ENCODE measurements around the gene ZSWIM1. TPM values are rescaled to one million over a fixed set of nuclear protein-coding genes. Genes with fewer than 3 reads are reported as not detected.

ZSWIM1 gene
- total and polyA plus RNA-seq, 2 of the 13 experiments (the other 11 are each of a cell fraction or from before 2014, with no cell fraction given): 9.5 to 11.7 TPM

GRCh38 chr20:45890077-45890984 is 9.3 kb downstream of the ZSWIM1 start (continued):
- TF ChIP-seq ZNF318 (CRISPR knock-in tag; IDR thresholded peaks at IDR 0.05) (no peak), SETDB1 (CRISPR knock-in tag; IDR thresholded peaks at IDR 0.05; ENCODE audit: borderline replicate concordance) (peak; percentile 84), SATB2 (CRISPR knock-in tag; IDR thresholded peaks at IDR 0.05) (no peak), KDM4B (CRISPR knock-in tag; IDR thresholded peaks at IDR 0.05) (peak; percentile 80), NPAS2 (CRISPR knock-in tag; IDR thresholded peaks at IDR 0.05; ENCODE audit: borderline replicate concordance) (no peak), CERS6 (CRISPR knock-in tag; IDR thresholded peaks at IDR 0.05) (no peak), ATF7-NPFF (CRISPR knock-in tag; IDR thresholded peaks at IDR 0.05; ENCODE audit: low read depth) (no peak; the same call in 1 of the 2 replicates), GFI1 (CRISPR knock-in tag; IDR thresholded peaks at IDR 0.05; ENCODE audit: borderline replicate concordance) (no peak), RBM22 (optimal IDR thresholded peaks at IDR 0.05; ENCODE audit: low read length) (no peak), ZNF788 (CRISPR knock-in tag; IDR thresholded peaks at IDR 0.05; ENCODE audit: borderline replicate concordance) (peak; percentile 60; the same call in 1 of the 2 replicates), HOXA3 (CRISPR knock-in tag; IDR thresholded peaks at IDR 0.05) (peak; percentile 80), ZNF720 (CRISPR knock-in tag; IDR thresholded peaks at IDR 0.05) (no peak; the same call in 1 of the 2 replicates), SNAI1 (CRISPR knock-in tag; IDR thresholded peaks at IDR 0.05; ENCODE audit: borderline replicate concordance) (no peak), ZNF468 (CRISPR knock-in tag; IDR thresholded peaks at IDR 0.05) (no peak; the same call in 1 of the 2 replicates), KLF16 (CRISPR knock-in tag; IDR thresholded peaks at IDR 0.05) (peak in 1 of 2 experiments; percentile 87; a peak in 2 of 4 replicates), EED (CRISPR knock-in tag; IDR thresholded peaks at IDR 0.05) (no peak; the same call in 1 of the 2 replicates), ZNF232 (CRISPR knock-in tag; IDR thresholded peaks at IDR 0.05; ENCODE audit: borderline replicate concordance) (peak; percentile 83; the same call in 1 of the 2 replicates), GLI4 (CRISPR knock-in tag; IDR thresholded peaks at IDR 0.05; ENCODE audit: borderline replicate concordance) (peak; percentile 90; the same call in 1 of the 2 replicates), NFE2L2 (IDR thresholded peaks at IDR 0.05; ENCODE audit: low read length) (0 out of 2 replicates have a peak, but pooled peaks have one; percentile 4)
